ENCODE data around the gene TMEM163. TPM values are rescaled to one million over a fixed set of nuclear protein-coding genes. Genes with fewer than 3 reads are reported as not detected.

The TMEM163 gene
- total RNA-seq, 2 experiments from 2014 or later, result 0.51 TPM; not detected in 1

DNA sequence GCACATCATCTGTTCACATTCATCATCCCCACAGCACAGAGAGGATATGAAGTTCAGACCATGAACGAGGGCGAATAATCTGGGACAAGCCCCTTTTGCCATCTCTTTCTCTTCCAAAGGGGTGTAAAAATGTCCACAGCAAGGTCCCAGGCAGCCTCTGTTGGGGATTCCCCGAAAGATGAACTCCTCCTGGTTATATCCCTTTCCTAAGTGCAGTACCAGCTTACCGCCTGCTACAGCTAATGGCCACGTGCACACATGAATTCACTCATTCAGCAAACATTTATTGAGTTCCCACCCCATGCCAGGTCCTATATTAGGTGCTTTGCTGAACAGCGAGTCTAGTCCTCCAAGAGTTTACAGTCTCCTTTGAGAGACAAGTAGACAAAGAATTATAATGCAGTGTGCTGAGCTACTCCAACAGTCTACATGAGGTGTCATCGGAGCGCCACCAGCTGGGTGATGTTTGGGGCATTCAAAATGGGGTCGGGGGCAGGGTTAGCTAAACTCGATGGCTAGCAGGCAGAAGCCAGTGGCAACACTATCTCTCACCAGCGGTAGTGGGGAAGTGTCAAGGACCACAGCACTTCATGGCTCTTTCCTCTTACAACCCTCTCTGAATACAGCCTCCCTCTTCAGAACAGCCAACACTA is 228.9 kb downstream of the TMEM163 start:
- Histone ChIP-seq H4K20me1 (ENCODE audit: insufficient read depth, low read length) (no peaks in the 10 kb centered on the region), H3K9me3 (ENCODE audit: low read length) (no peaks in the 10 kb centered on the region), H3K27ac (ENCODE audit: low read depth, low read length, poor library complexity, severe bottlenecking) (no peak overlapping the region), H3K79me2 (ENCODE audit: insufficient read depth, low read depth, low read length) (no peaks in the 10 kb centered on the region), H3K9me2 (ENCODE audit: insufficient read depth, low read length) (no peaks in the 10 kb centered on the region), H3K4me1 (ENCODE audit: insufficient read depth, low read length, poor library complexity, severe bottlenecking) (no peaks in the 10 kb centered on the region), H3K36me3 (ENCODE audit: insufficient read depth, low read length) (no peaks in the 10 kb centered on the region), H2AFZ (ENCODE audit: low read length) (no peak overlapping the region), H3K4me2 (ENCODE audit: low read length) (no peak overlapping the region), H3K4me3 (ENCODE audit: low read depth, low read length, poor library complexity, severe bottlenecking) (no peak overlapping the region)
- BruUV-seq (replicated peaks), result no TSS peak
- CTCF ChIA-PET (ENCODE audit: unreplicated experiment), result no interaction called here
- DNase-seq (ENCODE audit: low spot score), result peak; percentile 3
- TF ChIP-seq, protein P1, sequence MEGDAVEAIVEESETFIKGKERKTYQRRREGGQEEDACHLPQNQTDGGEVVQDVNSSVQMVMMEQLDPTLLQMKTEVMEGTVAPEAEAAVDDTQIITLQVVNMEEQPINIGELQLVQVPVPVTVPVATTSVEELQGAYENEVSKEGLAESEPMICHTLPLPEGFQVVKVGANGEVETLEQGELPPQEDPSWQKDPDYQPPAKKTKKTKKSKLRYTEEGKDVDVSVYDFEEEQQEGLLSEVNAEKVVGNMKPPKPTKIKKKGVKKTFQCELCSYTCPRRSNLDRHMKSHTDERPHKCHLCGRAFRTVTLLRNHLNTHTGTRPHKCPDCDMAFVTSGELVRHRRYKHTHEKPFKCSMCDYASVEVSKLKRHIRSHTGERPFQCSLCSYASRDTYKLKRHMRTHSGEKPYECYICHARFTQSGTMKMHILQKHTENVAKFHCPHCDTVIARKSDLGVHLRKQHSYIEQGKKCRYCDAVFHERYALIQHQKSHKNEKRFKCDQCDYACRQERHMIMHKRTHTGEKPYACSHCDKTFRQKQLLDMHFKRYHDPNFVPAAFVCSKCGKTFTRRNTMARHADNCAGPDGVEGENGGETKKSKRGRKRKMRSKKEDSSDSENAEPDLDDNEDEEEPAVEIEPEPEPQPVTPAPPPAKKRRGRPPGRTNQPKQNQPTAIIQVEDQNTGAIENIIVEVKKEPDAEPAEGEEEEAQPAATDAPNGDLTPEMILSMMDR (conservative IDR thresholded peaks at IDR 0.05; ENCODE audit: low read length), result peak; percentile 39; the same call in 1 of the 2 replicates
- TF ChIP-seq EZH2phosphoT487 (IDR thresholded peaks at IDR 0.05; ENCODE audit: borderline replicate concordance, low read depth, low read length), result no peak
- intact Hi-C loops (cut with micrococcal nuclease; ENCODE audit: unreplicated experiment), result no loop called here
- POLR2A ChIA-PET, result no interaction called here

- no peaks in the 10 kb centered on the region for H3K79me2 ChIP-seq (ENCODE audit: insufficient read depth, low read depth, low read length)
- DNase-seq (ENCODE audit: low spot score), result no peak
- H3K9me2 ChIP-seq (ENCODE audit: insufficient read depth, low read length), result no peaks in the 10 kb centered on the region
- H3K27ac ChIP-seq (ENCODE audit: low read depth, low read length, poor library complexity, severe bottlenecking), result no peak overlapping the region
- H3K36me3 ChIP-seq (ENCODE audit: insufficient read depth, low read length), result no peaks in the 10 kb centered on the region
- H3K4me3 ChIP-seq (ENCODE audit: low read depth, low read length, poor library complexity, severe bottlenecking), result no peak overlapping the region
- H4K20me1 ChIP-seq (ENCODE audit: insufficient read depth, low read length), result no peaks in the 10 kb centered on the region
- ChIA-PET POLR2A (no interaction called here), CTCF (ENCODE audit: unreplicated experiment) (no interaction called here)
- H3K4me2 ChIP-seq (ENCODE audit: low read length), result no peak overlapping the region
- H3K9me3 ChIP-seq (ENCODE audit: low read length), result no peaks in the 10 kb centered on the region
- no peaks in the 10 kb centered on the region for H3K4me1 ChIP-seq (ENCODE audit: insufficient read depth, low read length, poor library complexity, severe bottlenecking)
- intact Hi-C loops (cut with micrococcal nuclease; ENCODE audit: unreplicated experiment), result no loop called here
- TF ChIP-seq EZH2phosphoT487 (IDR thresholded peaks at IDR 0.05; ENCODE audit: borderline replicate concordance, low read depth, low read length), result no peak
- TF ChIP-seq, protein P1 (conservative IDR thresholded peaks at IDR 0.05; ENCODE audit: low read length), result no peak
- H2AFZ ChIP-seq (ENCODE audit: low read length), result no peak overlapping the region
- BruUV-seq (replicated peaks), result no TSS peak
Observed at GRCh38 chr2:134482766-134483340, 235.9 kb downstream of the TMEM163 start.

GRCh38 chr2:134482131-134482723 is 236.6 kb downstream of the TMEM163 start:
- H3K9me3 ChIP-seq (ENCODE audit: low read length), result no peaks in the 10 kb centered on the region
- intact Hi-C loops (cut with micrococcal nuclease; ENCODE audit: unreplicated experiment), result no loop called here
- H2AFZ ChIP-seq (ENCODE audit: low read length), result no peak overlapping the region
- no peaks in the 10 kb centered on the region for H4K20me1 ChIP-seq (ENCODE audit: insufficient read depth, low read length)
- no peaks in the 10 kb centered on the region for H3K79me2 ChIP-seq (ENCODE audit: insufficient read depth, low read depth, low read length)
- CTCF ChIA-PET (ENCODE audit: unreplicated experiment), result no interaction called here
- no peak for TF ChIP-seq EZH2phosphoT487 (IDR thresholded peaks at IDR 0.05; ENCODE audit: borderline replicate concordance, low read depth, low read length)
- TF ChIP-seq, protein P1 (conservative IDR thresholded peaks at IDR 0.05; ENCODE audit: low read length), result no peak
- H3K9me2 ChIP-seq (ENCODE audit: insufficient read depth, low read length), result no peaks in the 10 kb centered on the region
- no peaks in the 10 kb centered on the region for H3K36me3 ChIP-seq (ENCODE audit: insufficient read depth, low read length)
- no peak overlapping the region for H3K27ac ChIP-seq (ENCODE audit: low read depth, low read length, poor library complexity, severe bottlenecking)
- POLR2A ChIA-PET, result no interaction called here
- no peaks in the 10 kb centered on the region for H3K4me1 ChIP-seq (ENCODE audit: insufficient read depth, low read length, poor library complexity, severe bottlenecking)
- H3K4me3 ChIP-seq (ENCODE audit: low read depth, low read length, poor library complexity, severe bottlenecking), result no peak overlapping the region
- H3K4me2 ChIP-seq (ENCODE audit: low read length), result no peak overlapping the region
- DNase-seq (ENCODE audit: low spot score), result no peak
- no TSS peak for BruUV-seq (replicated peaks)

Data from OCI-LY7 (cell line).